Peyer's patch (tissue), 4 donors: ENCODE measurements around the gene BRD3OS.

Experiments
- CTCF ChIP-seq, 6 experiments: fragments of 450-650 bp in 4 of 6; fragments of 200-600 bp in 2 of 6; sonication (generic) in 1 of 6; IDR thresholded peaks; one replicate each; pipeline ENCODE4 v1.5.1; 2017 to 2019; ENCODE audit warnings: antibody characterized with exemption in 6 of 6, mild to moderate bottlenecking in 3 of 6, moderate library complexity in 1 of 6
- POLR2A ChIP-seq, 2 donors: fragments of 450-650 bp; IDR thresholded peaks; one replicate each; pipeline ENCODE4 v1.5.1; 2017; ENCODE audit warnings: antibody characterized with exemption in 2 of 2, mild to moderate bottlenecking in 2 of 2, moderate library complexity in 2 of 2

GRCh38 chr9:134066526-134066912, 41.2 kb downstream of the BRD3OS start:
- no peak for TF ChIP-seq CTCF (IDR thresholded peaks at IDR 0.05)
- TF ChIP-seq POLR2A (IDR thresholded peaks at IDR 0.05): no peak
